IMR-90 (cell line): ENCODE data around the gene MSS51. TPM values are rescaled to one million over a fixed set of nuclear protein-coding genes. Genes with fewer than 3 reads are reported as not detected.

Source experiments
- ATAC-seq: fragments of 200-7000 bp; cut with Tn5 transposase; 2 replicates; pipeline ENCODE4 v1.9.1; 2020; ENCODE audit warnings: low read depth, mild to moderate bottlenecking, moderate library complexity
- BruUV-seq: library from RNA; stranded (reverse); fragments of 400-500 nt; replicated peaks from 2 replicates; lab custom pipeline; 2021; lab: Mats Ljungman, UMichigan
- CTCF ChIA-PET: fragments of 300-600 bp; formaldehyde crosslinking; extraction: SDS; loops from one replicate; lab custom pipeline; 2021; ENCODE audit warnings: antibody characterized with exemption; lab: Yijun Ruan, JAX
- POLR2A ChIA-PET: fragments of 300-600 bp; sonication (Branson Sonifier 250); formaldehyde crosslinking; loops from one replicate; lab custom pipeline; 2022; ENCODE audit warnings: antibody characterized with exemption; ENCODE audit not compliant: unreplicated experiment; lab: Charles Lee
- DNase-seq: peaks from one replicate; pipeline ENCODE4 v3.0.0; 2013
- H2AFZ ChIP-seq: replicated peaks from 2 replicates; pipeline ENCODE3; 2013; ENCODE audit warnings: low read length, mild to moderate bottlenecking; ENCODE audit not compliant: poor library complexity
- H2AK5ac ChIP-seq: 2 replicates; pipeline ENCODE4 v1.6.1; 2013; ENCODE audit warnings: low read depth, low read length, inconsistent platforms
- H2AK9ac ChIP-seq: replicated peaks from 2 replicates; pipeline ENCODE3; 2013; ENCODE audit warnings: mild to moderate bottlenecking, low read depth, low read length, moderate library complexity; ENCODE audit not compliant: poor library complexity
- H2BK120ac ChIP-seq: 2 replicates; pipeline ENCODE4 v1.6.1; 2013; ENCODE audit warnings: low read depth, low read length, inconsistent platforms
- H2BK15ac ChIP-seq: 3 replicates; pipeline ENCODE4 v1.6.1; 2013; ENCODE audit warnings: low read depth, low read length, inconsistent platforms
- H2BK20ac ChIP-seq: 2 replicates; pipeline ENCODE4 v1.6.1; 2013; ENCODE audit warnings: low read depth, mild to moderate bottlenecking, inconsistent platforms, low read length, moderate library complexity
- H2BK5ac ChIP-seq: 2 replicates; pipeline ENCODE4 v1.6.1; 2013; ENCODE audit warnings: mild to moderate bottlenecking, low read depth, low read length, inconsistent platforms; ENCODE audit not compliant: poor library complexity, severe bottlenecking
- H3K14ac ChIP-seq: replicated peaks from 2 replicates; pipeline ENCODE4 v1.6.1; 2013; ENCODE audit warnings: low read depth, low read length, inconsistent platforms
- H3K18ac ChIP-seq: 2 replicates; pipeline ENCODE4 v1.6.1; 2013; ENCODE audit warnings: low read depth, low read length, control low read depth
- H3K23ac ChIP-seq: 2 replicates; pipeline ENCODE4 v1.6.1; 2013; ENCODE audit warnings: low read depth, low read length, inconsistent platforms
- H3K27ac ChIP-seq: 2 replicates; pipeline ENCODE4 v1.5.1; 2013; ENCODE audit warnings: mild to moderate bottlenecking, control low read depth, low read length; ENCODE audit not compliant: insufficient read depth
- H3K27me3 ChIP-seq: 2 replicates; pipeline ENCODE4 v1.6.1; 2013; ENCODE audit warnings: low read length; ENCODE audit not compliant: control insufficient read depth, insufficient read depth
- H3K36me3 ChIP-seq: 2 replicates; pipeline ENCODE4 v1.6.1; 2013; ENCODE audit warnings: low read length, mixed read lengths; ENCODE audit not compliant: control insufficient read depth, insufficient read depth
- H3K4ac ChIP-seq: 2 replicates; pipeline ENCODE4 v1.6.1; 2013; ENCODE audit warnings: low read depth, low read length, inconsistent platforms
- H3K4me1 ChIP-seq: 2 replicates; pipeline ENCODE4 v1.6.1; 2013; ENCODE audit warnings: low read length, mixed read lengths; ENCODE audit not compliant: control insufficient read depth, insufficient read depth
- H3K4me2 ChIP-seq: 2 replicates; pipeline ENCODE4 v1.6.1; 2013; ENCODE audit warnings: low read depth, mild to moderate bottlenecking, control low read depth, low read length, moderate library complexity
- H3K4me3 ChIP-seq: 2 replicates; pipeline ENCODE4 v1.5.1; 2013; ENCODE audit warnings: low read depth, mild to moderate bottlenecking, control low read depth, low read length, moderate library complexity; ENCODE audit not compliant: insufficient read depth
- H3K56ac ChIP-seq: 2 replicates; pipeline ENCODE4 v1.6.1; 2013; ENCODE audit warnings: low read length, inconsistent platforms; ENCODE audit not compliant: insufficient read depth; ENCODE audit errors: extremely low read depth
- H3K79me1 ChIP-seq, 2 experiments: 2 replicates each; pipeline ENCODE4 v1.6.1; 2013; ENCODE audit warnings: low read length in 2 of 2, inconsistent platforms in 1 of 2, low read depth in 1 of 2
- H3K9ac ChIP-seq: 2 replicates; pipeline ENCODE4 v1.6.1; 2013; ENCODE audit warnings: low read depth, low read length, control low read depth
- H3K9me1 ChIP-seq: 2 replicates; pipeline ENCODE4 v1.6.1; 2013; ENCODE audit warnings: low read length, inconsistent platforms; ENCODE audit not compliant: insufficient read depth
- H3K9me3 ChIP-seq: 2 replicates; pipeline ENCODE4 v1.6.1; 2013; ENCODE audit warnings: low read length; ENCODE audit not compliant: control insufficient read depth, insufficient read depth
- H4K20me1 ChIP-seq: 2 replicates; pipeline ENCODE4 v1.6.1; 2013; ENCODE audit warnings: low read length, inconsistent platforms; ENCODE audit not compliant: insufficient read depth
- H4K5ac ChIP-seq: 2 replicates; pipeline ENCODE4 v1.6.1; 2013; ENCODE audit warnings: mild to moderate bottlenecking, low read depth, low read length, control low read depth
- H4K8ac ChIP-seq, 2 experiments: 2 replicates each; pipeline ENCODE4 v1.6.1; 2013; ENCODE audit warnings: low read depth in 2 of 2, low read length in 2 of 2, control low read depth in 1 of 2, inconsistent platforms in 1 of 2
- H4K91ac ChIP-seq: 2 replicates; pipeline ENCODE4 v1.6.1; 2013; ENCODE audit warnings: low read depth, low read length, inconsistent platforms; ENCODE audit not compliant: insufficient read depth
- CHD1 ChIP-seq: IDR thresholded peaks from 2 replicates; pipeline ENCODE4 v1.6.1; 2012; ENCODE audit warnings: low read depth, low read length, improper control_type of control experiment
- POLR2A ChIP-seq: IDR thresholded peaks from 2 replicates; pipeline ENCODE4 v1.6.1; 2012; ENCODE audit warnings: mild to moderate bottlenecking, low read depth, low read length
- RAD21 ChIP-seq: IDR thresholded peaks from 2 replicates; pipeline ENCODE4 v1.6.1; 2012; ENCODE audit warnings: low read length, improper control_type of control experiment
- RCOR1 ChIP-seq: IDR thresholded peaks from 2 replicates; pipeline ENCODE4 v1.6.1; 2012; ENCODE audit warnings: mild to moderate bottlenecking, low read length, improper control_type of control experiment; ENCODE audit not compliant: insufficient replicate concordance
- SMC3 ChIP-seq: fragments of 150-350 bp; IDR thresholded peaks from 2 replicates; pipeline ENCODE4 v1.6.1; 2016; ENCODE audit warnings: low read depth, mild to moderate bottlenecking, antibody characterized with exemption, low read length, moderate library complexity
- USF2 ChIP-seq: fragments of 150-350 bp; IDR thresholded peaks from 2 replicates; pipeline ENCODE4 v1.6.1; 2017; ENCODE audit warnings: mild to moderate bottlenecking, antibody characterized with exemption, low read length, low read depth
- WGBS, 2 experiments: methylation state at CpG; one replicate each; pipeline versions ENCODE4 v1.1.5 to v1.1.7; 2013; ENCODE audit warnings: missing lambda C conversion rate in 2 of 2; ENCODE audit not compliant: insufficient read length in 1 of 2; ENCODE audit errors: extremely low coverage in 2 of 2; 5-methylcytosine and 5-hydroxymethylcytosine counted together
- dilution Hi-C: fragments of 300-500 bp; cut with HindIII; formaldehyde crosslinking; loops from one replicate; pipeline ENCODE4 v1.14.3; 2018; ENCODE audit warnings: low sequenced_read_pairs; ENCODE audit not compliant: unreplicated experiment
- in situ Hi-C: fragments of 300-500 bp; cut with MboI; formaldehyde crosslinking; loops from 3 replicates; pipeline ENCODE4 v1.14.3; 2019; ENCODE audit warnings: low sequenced_read_pairs, inconsistent platforms, mixed read lengths
- intact Hi-C: fragments of 100-400 bp; cut with micrococcal nuclease; formaldehyde crosslinking; loops from 2 replicates; pipeline ENCODE4 v1.10.0; 2022
- polyA plus RNA-seq, 3 experiments: library from polyadenylated mRNA; depleted of rRNA; stranded (reverse); fragments of >200 nt; gene quantifications; 2 replicates each; pipeline ENCODE4 v1.2.3, GENCODE V29; 2012; ENCODE audit warnings: low replicate concordance in 1 of 3
- total RNA-seq: library from RNA; depleted of rRNA; stranded (reverse); fragments of >200 nt; gene quantifications from 2 replicates; pipeline ENCODE4 v1.2.3, GENCODE V29; 2012

Gene MSS51
- total and polyA plus RNA-seq, 2 of the 4 experiments (the other 2 are of a cell fraction): 1.1 to 1.8 TPM

GRCh38 chr10:73456187-73456890 is 23.0 kb upstream of the MSS51 start:
- in situ Hi-C loops: no loop called here
- no peak overlapping the region for H2AK5ac ChIP-seq
- no peaks in the 10 kb centered on the region for H3K27me3 ChIP-seq
- H2BK120ac ChIP-seq: no peak overlapping the region
- H3K23ac ChIP-seq: no peak overlapping the region
- no peak overlapping the region for H3K9ac ChIP-seq
- CTCF ChIA-PET: no interaction called here
- H3K9me3 ChIP-seq: no peaks in the 10 kb centered on the region
- TF ChIP-seq POLR2A: no peak
- no peak for TF ChIP-seq RAD21
- no peak for TF ChIP-seq SMC3
- TF ChIP-seq RCOR1: no peak
- no peak for TF ChIP-seq USF2
- TF ChIP-seq CHD1: no peak
- no peak overlapping the region for H3K18ac ChIP-seq
- no peak overlapping the region for H3K4me3 ChIP-seq
- H3K9me1 ChIP-seq: no peaks in the 10 kb centered on the region
- H3K4me2 ChIP-seq: no peak overlapping the region
- H3K79me1 ChIP-seq: peaks cover 0 to 4% of the 10 kb centered on the region in 2 experiments; a peak in 2 of 4 replicates
- intact Hi-C loops: no loop called here
- ATAC-seq (no peak), DNase-seq (no peak)
- H2BK5ac ChIP-seq: no peak overlapping the region
- dilution Hi-C loops: no loop called here
- H4K91ac ChIP-seq: no peak overlapping the region
- no peak overlapping the region for H4K5ac ChIP-seq
- H3K4ac ChIP-seq: no peak overlapping the region
- H3K27ac ChIP-seq: no peak overlapping the region
- no peak overlapping the region for H4K8ac ChIP-seq
- H2BK15ac ChIP-seq: no peak overlapping the region
- H3K36me3 ChIP-seq: peaks cover 9% of the 10 kb centered on the region
- BruUV-seq: no TSS peak
- H4K20me1 ChIP-seq: no peaks in the 10 kb centered on the region
- H2AFZ ChIP-seq: no peak overlapping the region
- WGBS, 2 experiments: no CpG with 5 or more reads among the region's 2 CpGs
- peaks cover 6% of the 10 kb centered on the region for H3K4me1 ChIP-seq
- H2BK20ac ChIP-seq: no peak overlapping the region
- H2AK9ac ChIP-seq: no peak overlapping the region
- H3K14ac ChIP-seq: no peak overlapping the region
- H3K56ac ChIP-seq: no peak overlapping the region
- POLR2A ChIA-PET: no interaction called here
